Osteoblast (primary cell): Measurements from ENCODE around the gene MBD3L2B. TPM values are rescaled to one million over a fixed set of nuclear protein-coding genes. Genes with fewer than 3 reads are reported as not detected.
"Not testable (repeated sequence)": the region's sequence is repeated elsewhere in the genome, so short reads cannot be mapped to it uniquely, and the experiment has no call there.

ENCODE experiments used
- DNase-seq: peaks from one replicate; pipeline ENCODE4 v3.0.0; 2011; ENCODE audit warnings: low spot score, mixed read lengths; ENCODE audit not compliant: insufficient read length; ENCODE audit errors: missing footprints
- H2AFZ ChIP-seq: 2 replicates; pipeline ENCODE4 v1.6.0; 2011; ENCODE audit warnings: mild to moderate bottlenecking, low read length
- H3K27ac ChIP-seq: 2 replicates; pipeline ENCODE4 v1.5.1; 2011; ENCODE audit warnings: mild to moderate bottlenecking, low read depth, low read length, moderate library complexity
- H3K27me3 ChIP-seq: 2 replicates; pipeline ENCODE4 v1.6.0; 2012; ENCODE audit warnings: mild to moderate bottlenecking, control low read depth, inconsistent platforms, low read length, moderate library complexity; ENCODE audit not compliant: insufficient read depth
- H3K36me3 ChIP-seq: 2 replicates; pipeline ENCODE4 v1.5.1; 2011; ENCODE audit warnings: mild to moderate bottlenecking, low read length, control low read depth, moderate library complexity; ENCODE audit not compliant: insufficient read depth
- H3K4me1 ChIP-seq: 2 replicates; pipeline ENCODE4 v1.5.1; 2011; ENCODE audit warnings: mild to moderate bottlenecking, low read length, control low read depth, moderate library complexity; ENCODE audit not compliant: insufficient read depth
- H3K4me2 ChIP-seq: 2 replicates; pipeline ENCODE4 v1.6.0; 2011; ENCODE audit warnings: mild to moderate bottlenecking, low read length; ENCODE audit not compliant: insufficient read depth
- H3K4me3 ChIP-seq: fragments of 200-600 bp; sonication (generic); 3 replicates; pipeline ENCODE4 v1.5.1; 2012; ENCODE audit warnings: mild to moderate bottlenecking, low read length, inconsistent platforms; ENCODE audit not compliant: insufficient read depth
- H3K79me2 ChIP-seq: 2 replicates; pipeline ENCODE4 v1.6.0; 2012; ENCODE audit warnings: mild to moderate bottlenecking, low read length, control low read depth, inconsistent platforms; ENCODE audit not compliant: insufficient read depth
- H3K9me3 ChIP-seq: 2 replicates; pipeline ENCODE4 v1.5.1; 2011; ENCODE audit warnings: low read depth, low read length, control low read depth
- H4K20me1 ChIP-seq: 2 replicates; pipeline ENCODE4 v1.6.0; 2012; ENCODE audit warnings: mild to moderate bottlenecking, low read length, control low read depth; ENCODE audit not compliant: insufficient read depth
- total RNA-seq: library from RNA; depleted of rRNA; stranded (reverse); fragments of >200 nt; gene quantifications from 2 replicates; pipeline ENCODE4 v1.2.3, GENCODE V29; 2012
- TF ChIP-seq, protein P1 (sequence below): IDR thresholded peaks from 2 replicates; pipeline ENCODE4 v1.5.1; 2011; ENCODE audit warnings: mild to moderate bottlenecking, low read depth, low read length, moderate library complexity; ENCODE audit errors: extremely low read depth

MBD3L2B gene
- total RNA-seq, 1 donor: not detected

- H3K27ac ChIP-seq, H3K79me2 ChIP-seq, H3K4me1 ChIP-seq, H2AFZ ChIP-seq, H3K4me2 ChIP-seq, H3K27me3 ChIP-seq, H4K20me1 ChIP-seq, H3K36me3 ChIP-seq, H3K9me3 ChIP-seq, H3K4me3 ChIP-seq, DNase-seq: not testable (repeated sequence)
These were observed 7.6 kb upstream of the MBD3L2B start for GRCh38 chr19:7028790-7029189.

DNA sequence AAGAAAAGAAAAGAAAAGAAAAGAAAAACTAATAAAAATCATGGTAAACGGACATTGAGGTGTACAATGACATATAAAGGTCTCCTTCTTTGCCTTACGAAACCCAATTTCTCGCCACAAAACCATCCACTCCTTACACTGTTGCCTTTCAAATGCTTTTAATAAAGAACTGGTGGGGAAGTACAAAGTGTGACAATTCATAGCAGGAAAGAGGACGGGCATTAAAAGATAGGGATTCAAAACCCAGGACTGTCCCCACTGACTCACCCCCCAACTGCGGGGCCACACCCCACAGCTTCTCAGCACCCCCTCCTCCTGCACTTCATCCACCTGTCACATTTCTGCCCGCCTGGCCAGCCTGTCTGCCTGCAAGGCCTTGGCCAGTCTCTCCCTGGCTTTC lies 2.4 kb downstream of the MBD3L2B start:
- no peak overlapping the region for H3K27ac ChIP-seq

GRCh38 chr19:7013678-7014077 lies 7.6 kb downstream of the MBD3L2B start:
- Histone ChIP-seq H3K4me1 (no peaks in the 10 kb centered on the region), H3K9me3 (no peaks in the 10 kb centered on the region), H2AFZ (no peak overlapping the region), H3K27me3 (no peaks in the 10 kb centered on the region), H3K4me2 (no peak overlapping the region), H3K36me3 (no peaks in the 10 kb centered on the region), H3K27ac (no peak overlapping the region), H3K79me2 (no peaks in the 10 kb centered on the region), H4K20me1 (no peaks in the 10 kb centered on the region), H3K4me3 (no peak overlapping the region)
- TF ChIP-seq, protein P1, sequence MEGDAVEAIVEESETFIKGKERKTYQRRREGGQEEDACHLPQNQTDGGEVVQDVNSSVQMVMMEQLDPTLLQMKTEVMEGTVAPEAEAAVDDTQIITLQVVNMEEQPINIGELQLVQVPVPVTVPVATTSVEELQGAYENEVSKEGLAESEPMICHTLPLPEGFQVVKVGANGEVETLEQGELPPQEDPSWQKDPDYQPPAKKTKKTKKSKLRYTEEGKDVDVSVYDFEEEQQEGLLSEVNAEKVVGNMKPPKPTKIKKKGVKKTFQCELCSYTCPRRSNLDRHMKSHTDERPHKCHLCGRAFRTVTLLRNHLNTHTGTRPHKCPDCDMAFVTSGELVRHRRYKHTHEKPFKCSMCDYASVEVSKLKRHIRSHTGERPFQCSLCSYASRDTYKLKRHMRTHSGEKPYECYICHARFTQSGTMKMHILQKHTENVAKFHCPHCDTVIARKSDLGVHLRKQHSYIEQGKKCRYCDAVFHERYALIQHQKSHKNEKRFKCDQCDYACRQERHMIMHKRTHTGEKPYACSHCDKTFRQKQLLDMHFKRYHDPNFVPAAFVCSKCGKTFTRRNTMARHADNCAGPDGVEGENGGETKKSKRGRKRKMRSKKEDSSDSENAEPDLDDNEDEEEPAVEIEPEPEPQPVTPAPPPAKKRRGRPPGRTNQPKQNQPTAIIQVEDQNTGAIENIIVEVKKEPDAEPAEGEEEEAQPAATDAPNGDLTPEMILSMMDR: no peak
- peak; percentile 72 for DNase-seq

More for the DNA sequence above, 2.4 kb downstream of the MBD3L2B start:
- H2AFZ ChIP-seq: no peak overlapping the region
- no peaks in the 10 kb centered on the region for H3K9me3 ChIP-seq
- no peak overlapping the region for H3K4me2 ChIP-seq
- H4K20me1 ChIP-seq: no peaks in the 10 kb centered on the region
- TF ChIP-seq, protein P1: no peak
- no peak overlapping the region for H3K4me3 ChIP-seq
- H3K4me1 ChIP-seq: no peaks in the 10 kb centered on the region
- no peaks in the 10 kb centered on the region for H3K79me2 ChIP-seq
- DNase-seq: no peak
- no peaks in the 10 kb centered on the region for H3K27me3 ChIP-seq
- H3K36me3 ChIP-seq: no peaks in the 10 kb centered on the region

GRCh38 chr19:7010722-7011593 lies 10.3 kb downstream of the MBD3L2B start:
- Histone ChIP-seq H2AFZ (no peak overlapping the region), H3K4me3 (no peak overlapping the region), H3K27me3 (no peaks in the 10 kb centered on the region), H3K79me2 (no peaks in the 10 kb centered on the region), H3K36me3 (no peaks in the 10 kb centered on the region), H3K27ac (no peak overlapping the region), H3K9me3 (no peaks in the 10 kb centered on the region), H3K4me2 (no peak overlapping the region), H4K20me1 (no peaks in the 10 kb centered on the region), H3K4me1 (no peaks in the 10 kb centered on the region)
- TF ChIP-seq, protein P1: no peak
- no peak for DNase-seq
